ENCODE measurements around the gene ALDOC.
"Not testable (repeated sequence)": the region's sequence is repeated elsewhere in the genome, so short reads cannot be mapped to it uniquely, and the experiment has no call there.

ALDOC gene

GRCh38 chr17:28576758-28577465, at the start of gene ALDOC:
TSS of gene ALDOC (minus strand) at chr17:28576895. CDS start at chr17:28575532, 1,363 bp downstream.
- DNase-seq (ENCODE audit: low spot score), result peak; percentile 96

- no peak for DNase-seq (ENCODE audit: low spot score)
Observed at GRCh38 chr17:28624148-28624547, 47.5 kb upstream of the ALDOC start.

GRCh38 chr17:28623696-28624095, 47.0 kb upstream of the ALDOC start:
- no peak for DNase-seq (ENCODE audit: low spot score)

- no peak for DNase-seq (ENCODE audit: low spot score)
Observed at GRCh38 chr17:28622186-28622585, 45.5 kb upstream of the ALDOC start.

- DNase-seq (ENCODE audit: low spot score), result no peak
Observed at GRCh38 chr17:28620010-28620409, 43.3 kb upstream of the ALDOC start.

GRCh38 chr17:28618464-28618863, 41.8 kb upstream of the ALDOC start:
- no peak for DNase-seq (ENCODE audit: low spot score)

- DNase-seq (ENCODE audit: low spot score), result no peak
Observed at GRCh38 chr17:28616281-28616680, 39.6 kb upstream of the ALDOC start.

GRCh38 chr17:28615260-28615940, 38.7 kb upstream of the ALDOC start:
- no peak for DNase-seq (ENCODE audit: low spot score)

GRCh38 chr17:28613931-28614381, 37.3 kb upstream of the ALDOC start, which contains the start of gene RSKR:
TSS of gene RSKR (minus strand) at chr17:28614185. CDS start at chr17:28614161, 24 bp downstream.
- no peak for DNase-seq (ENCODE audit: low spot score)

GRCh38 chr17:28612936-28613872, 36.5 kb upstream of the ALDOC start:
- peak; percentile 26 for DNase-seq (ENCODE audit: low spot score)

- no peak for DNase-seq (ENCODE audit: low spot score)
Observed at GRCh38 chr17:28612531-28612930, 35.8 kb upstream of the ALDOC start.

- DNase-seq (ENCODE audit: low spot score), result no peak
Observed at GRCh38 chr17:28610376-28610775, 33.7 kb upstream of the ALDOC start.

- not testable (repeated sequence) for DNase-seq (ENCODE audit: low spot score)
Observed at GRCh38 chr17:28604031-28604430, 27.3 kb upstream of the ALDOC start.

- DNase-seq (ENCODE audit: low spot score), result peak; percentile 72
Observed at GRCh38 chr17:28599311-28600184, 22.9 kb upstream of the ALDOC start.

GRCh38 chr17:28598799-28599310, 22.2 kb upstream of the ALDOC start, which contains the start of gene SPAG5:
TSS of gene SPAG5 (minus strand) at chr17:28599025. CDS start at chr17:28598946, 79 bp downstream.
- peak; percentile 96 for DNase-seq (ENCODE audit: low spot score)

GRCh38 chr17:28598389-28598788, 21.7 kb upstream of the ALDOC start:
- no peak for DNase-seq (ENCODE audit: low spot score)

- DNase-seq (ENCODE audit: low spot score), result no peak
Observed at GRCh38 chr17:28597606-28598383, 21.1 kb upstream of the ALDOC start.

- no peak for DNase-seq (ENCODE audit: low spot score)
Observed at GRCh38 chr17:28592260-28592659, 15.6 kb upstream of the ALDOC start.

GRCh38 chr17:28585851-28586250, 9.2 kb upstream of the ALDOC start:
- no peak for DNase-seq (ENCODE audit: low spot score)

- DNase-seq (ENCODE audit: low spot score), result no peak
Observed at GRCh38 chr17:28584434-28584833, 7.7 kb upstream of the ALDOC start.

Data from activated CD4-positive, alpha-beta T cell treated with anti-CD3 and anti-CD28 coated beads, Interleukin-2, Interleukin-4, amounts not matched to agents 100 ng/mL and 50 ng/mL, durations not matched to agents 16 hours and 8 hours (primary cell).